ENCODE data around the gene THBD.

GRCh38 chr20:23020230-23021018 lies 29.0 kb downstream of the THBD start:
- TF ChIP-seq, protein P1, sequence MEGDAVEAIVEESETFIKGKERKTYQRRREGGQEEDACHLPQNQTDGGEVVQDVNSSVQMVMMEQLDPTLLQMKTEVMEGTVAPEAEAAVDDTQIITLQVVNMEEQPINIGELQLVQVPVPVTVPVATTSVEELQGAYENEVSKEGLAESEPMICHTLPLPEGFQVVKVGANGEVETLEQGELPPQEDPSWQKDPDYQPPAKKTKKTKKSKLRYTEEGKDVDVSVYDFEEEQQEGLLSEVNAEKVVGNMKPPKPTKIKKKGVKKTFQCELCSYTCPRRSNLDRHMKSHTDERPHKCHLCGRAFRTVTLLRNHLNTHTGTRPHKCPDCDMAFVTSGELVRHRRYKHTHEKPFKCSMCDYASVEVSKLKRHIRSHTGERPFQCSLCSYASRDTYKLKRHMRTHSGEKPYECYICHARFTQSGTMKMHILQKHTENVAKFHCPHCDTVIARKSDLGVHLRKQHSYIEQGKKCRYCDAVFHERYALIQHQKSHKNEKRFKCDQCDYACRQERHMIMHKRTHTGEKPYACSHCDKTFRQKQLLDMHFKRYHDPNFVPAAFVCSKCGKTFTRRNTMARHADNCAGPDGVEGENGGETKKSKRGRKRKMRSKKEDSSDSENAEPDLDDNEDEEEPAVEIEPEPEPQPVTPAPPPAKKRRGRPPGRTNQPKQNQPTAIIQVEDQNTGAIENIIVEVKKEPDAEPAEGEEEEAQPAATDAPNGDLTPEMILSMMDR (IDR thresholded peaks at IDR 0.05): no peak
- no peak for TF ChIP-seq POLR2A (IDR thresholded peaks at IDR 0.05)
- no peak for TF ChIP-seq EP300 (IDR thresholded peaks at IDR 0.05)
